GM12892 (cell line): ENCODE measurements around the gene SLC35F2.

Experiments used
- POLR2A ChIP-seq: IDR thresholded peaks from 2 replicates; pipeline ENCODE4 v1.6.1; 2011; ENCODE audit warnings: low read depth, low read length, control low read depth
- TAF1 ChIP-seq: IDR thresholded peaks from 2 replicates; pipeline ENCODE4 v1.6.1; 2011; ENCODE audit warnings: low read depth, mild to moderate bottlenecking, control low read depth, low read length, borderline replicate concordance

DNA sequence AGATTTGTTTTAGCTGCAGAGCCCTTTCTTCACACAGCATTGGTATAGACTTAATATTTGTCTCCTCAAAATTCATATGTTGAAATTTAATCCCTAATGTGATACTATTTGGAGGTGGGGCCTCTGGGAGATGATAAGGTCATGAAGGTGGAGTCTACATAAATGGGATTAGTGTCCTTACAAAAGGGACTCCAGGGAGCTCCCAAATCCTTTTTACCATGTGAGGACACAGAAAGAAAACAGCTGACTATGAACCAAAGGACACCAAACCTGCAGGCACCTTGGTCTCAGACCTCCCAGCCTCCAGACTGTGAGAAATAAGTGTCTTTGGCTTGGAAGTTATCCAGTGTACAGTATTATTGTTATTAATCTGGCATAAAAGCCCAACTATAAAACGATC, 10.2 kb downstream of the SLC35F2 start:
- TF ChIP-seq TAF1, result no peak
- TF ChIP-seq POLR2A, result no peak
